NCI-H1105 (cell line): ENCODE results near the gene ABCD1.

Experiments
- DNase-seq: peaks from one replicate; lab custom pipeline; 2025; lab: John Stamatoyannopoulos, UW

The ABCD1 gene

GRCh38 chrX:153793291-153793690 is 68.6 kb downstream of the ABCD1 start:
- no peak for DNase-seq
